ENCODE data around the gene TBC1D21. TPM values are rescaled to one million over a fixed set of nuclear protein-coding genes. Genes with fewer than 3 reads are reported as not detected.

TBC1D21 gene
- total RNA-seq, 1 donor from 2014 or later: not detected

DNA sequence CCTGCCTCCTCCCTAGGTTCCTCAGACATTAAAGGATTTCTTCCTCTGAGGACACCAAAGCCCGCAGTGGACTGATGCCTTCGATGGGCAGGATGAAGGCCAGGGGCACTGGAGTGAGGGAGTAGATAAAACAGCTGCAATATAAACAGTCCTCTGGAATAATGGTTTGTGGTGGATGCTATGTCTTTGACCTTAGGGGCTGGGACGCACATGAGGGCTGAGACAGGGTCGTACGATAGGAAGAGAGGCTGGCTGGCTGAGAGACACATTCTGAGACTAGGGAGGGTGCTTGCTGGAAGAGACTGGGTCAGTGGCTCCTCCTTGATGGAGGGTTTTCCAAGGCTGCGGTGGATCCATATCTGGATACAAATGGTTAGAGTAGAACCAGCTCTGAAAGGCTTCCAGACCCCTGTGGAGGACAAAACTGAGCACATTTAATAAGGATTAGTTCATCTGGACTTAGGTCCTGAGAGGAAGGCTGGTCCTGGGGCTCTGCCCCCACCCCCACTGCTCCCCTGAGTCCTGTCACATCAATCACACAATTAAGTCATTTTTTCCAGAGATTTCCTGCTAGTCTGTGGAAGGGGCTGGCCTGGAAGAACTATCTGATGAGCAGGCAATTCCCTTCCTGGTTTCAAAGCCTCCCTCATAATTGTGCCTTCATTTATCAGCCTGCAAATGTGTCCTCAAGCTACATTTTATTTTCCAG is 15.8 kb downstream of the TBC1D21 start:
- DNase-seq (ENCODE audit: extremely low spot score, unreplicated experiment): no peak
- Mint-ChIP-seq H3K36me3 (ENCODE audit: unreplicated experiment) (no peaks in the 10 kb centered on the region), H3K27ac (ENCODE audit: unreplicated experiment) (no peak overlapping the region), H3K4me3 (ENCODE audit: unreplicated experiment) (no peak overlapping the region), H3K9me3 (ENCODE audit: unreplicated experiment) (no peaks in the 10 kb centered on the region), H3K4me1 (ENCODE audit: unreplicated experiment) (no peaks in the 10 kb centered on the region), H3K27me3 (ENCODE audit: unreplicated experiment) (peaks cover 44% of the 10 kb centered on the region)
- TF ChIP-seq, protein P1, sequence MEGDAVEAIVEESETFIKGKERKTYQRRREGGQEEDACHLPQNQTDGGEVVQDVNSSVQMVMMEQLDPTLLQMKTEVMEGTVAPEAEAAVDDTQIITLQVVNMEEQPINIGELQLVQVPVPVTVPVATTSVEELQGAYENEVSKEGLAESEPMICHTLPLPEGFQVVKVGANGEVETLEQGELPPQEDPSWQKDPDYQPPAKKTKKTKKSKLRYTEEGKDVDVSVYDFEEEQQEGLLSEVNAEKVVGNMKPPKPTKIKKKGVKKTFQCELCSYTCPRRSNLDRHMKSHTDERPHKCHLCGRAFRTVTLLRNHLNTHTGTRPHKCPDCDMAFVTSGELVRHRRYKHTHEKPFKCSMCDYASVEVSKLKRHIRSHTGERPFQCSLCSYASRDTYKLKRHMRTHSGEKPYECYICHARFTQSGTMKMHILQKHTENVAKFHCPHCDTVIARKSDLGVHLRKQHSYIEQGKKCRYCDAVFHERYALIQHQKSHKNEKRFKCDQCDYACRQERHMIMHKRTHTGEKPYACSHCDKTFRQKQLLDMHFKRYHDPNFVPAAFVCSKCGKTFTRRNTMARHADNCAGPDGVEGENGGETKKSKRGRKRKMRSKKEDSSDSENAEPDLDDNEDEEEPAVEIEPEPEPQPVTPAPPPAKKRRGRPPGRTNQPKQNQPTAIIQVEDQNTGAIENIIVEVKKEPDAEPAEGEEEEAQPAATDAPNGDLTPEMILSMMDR (IDR thresholded peaks at IDR 0.05): no peak

DNA sequence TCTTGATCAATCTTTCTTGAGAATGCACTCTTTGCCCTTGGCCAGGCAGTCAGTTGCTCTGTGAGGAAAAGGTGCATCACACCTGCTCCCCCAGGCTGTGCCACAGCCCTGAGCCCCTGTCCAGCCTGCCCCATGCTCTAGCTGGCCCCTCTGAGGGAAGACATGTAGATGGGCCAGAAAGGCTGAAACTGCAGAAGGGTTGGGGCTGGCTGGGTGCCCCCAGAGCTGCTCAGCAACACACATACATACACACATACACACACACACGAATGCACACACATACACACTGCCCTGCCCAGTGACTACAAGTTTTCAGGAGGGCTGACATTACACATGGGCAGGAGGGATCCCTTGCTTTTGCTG is 16.4 kb downstream of the TBC1D21 start:
- Mint-ChIP-seq H3K36me3 (ENCODE audit: unreplicated experiment) (no peaks in the 10 kb centered on the region), H3K9me3 (ENCODE audit: unreplicated experiment) (no peaks in the 10 kb centered on the region), H3K4me3 (ENCODE audit: unreplicated experiment) (no peak overlapping the region), H3K4me1 (ENCODE audit: unreplicated experiment) (no peaks in the 10 kb centered on the region), H3K27ac (ENCODE audit: unreplicated experiment) (no peak overlapping the region), H3K27me3 (ENCODE audit: unreplicated experiment) (peaks cover 40% of the 10 kb centered on the region)
- TF ChIP-seq, protein P1 (IDR thresholded peaks at IDR 0.05): no peak
- DNase-seq (ENCODE audit: extremely low spot score, unreplicated experiment): no peak

DNA sequence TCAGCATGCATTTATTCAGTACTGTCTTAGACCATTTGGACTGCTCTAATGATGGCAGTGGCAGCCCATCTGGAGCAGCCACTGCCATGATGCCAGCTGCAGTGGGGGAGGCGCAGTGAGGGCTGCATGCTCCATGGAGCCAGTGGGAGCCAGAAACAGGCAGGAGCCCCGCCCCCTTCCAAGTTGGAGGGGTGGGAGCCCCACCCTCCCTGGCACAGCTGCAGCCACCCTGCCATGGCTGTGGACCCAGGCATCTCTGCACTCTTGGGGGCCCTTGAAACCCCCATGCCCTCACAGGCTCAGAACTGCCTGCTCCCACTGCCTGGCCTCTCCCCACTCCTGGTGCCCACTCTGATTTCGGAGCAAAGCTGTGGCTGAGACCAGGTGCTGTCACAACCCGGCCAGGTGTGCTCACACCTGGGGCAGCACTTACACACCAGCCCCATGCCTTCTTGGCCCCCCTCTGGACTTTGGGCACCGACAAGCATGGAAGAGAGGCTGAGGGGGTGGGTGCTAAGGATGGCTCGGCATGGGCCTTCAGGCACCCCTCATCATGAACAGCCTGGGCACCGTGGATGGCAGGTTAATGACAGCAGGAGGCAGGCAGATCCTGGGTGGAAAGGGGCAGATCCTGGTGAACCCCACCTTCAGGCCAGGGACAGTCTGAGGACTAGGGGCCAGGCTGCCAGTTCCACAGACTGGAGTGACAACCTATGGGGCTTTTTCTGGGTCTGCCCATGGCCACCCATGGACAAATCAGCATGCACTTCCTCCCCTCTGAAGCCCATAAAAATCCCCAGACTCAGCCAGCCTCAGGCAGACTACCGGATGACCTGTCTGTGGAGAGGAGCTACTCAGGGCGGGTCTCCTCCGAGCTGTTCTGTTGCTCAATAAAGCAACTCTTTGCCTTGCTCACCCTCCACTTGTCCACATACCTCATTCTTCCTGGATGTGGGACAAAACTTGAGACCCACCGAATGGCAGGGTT is 18.3 kb downstream of the TBC1D21 start:
- no peak overlapping the region for H3K4me3 Mint-ChIP-seq (ENCODE audit: unreplicated experiment)
- H3K4me1 Mint-ChIP-seq (ENCODE audit: unreplicated experiment): no peaks in the 10 kb centered on the region
- no peaks in the 10 kb centered on the region for H3K9me3 Mint-ChIP-seq (ENCODE audit: unreplicated experiment)
- H3K27me3 Mint-ChIP-seq (ENCODE audit: unreplicated experiment): peaks cover 34% of the 10 kb centered on the region
- TF ChIP-seq, protein P1 (IDR thresholded peaks at IDR 0.05): no peak
- no peak for DNase-seq (ENCODE audit: extremely low spot score, unreplicated experiment)
- no peaks in the 10 kb centered on the region for H3K36me3 Mint-ChIP-seq (ENCODE audit: unreplicated experiment)
- no peak overlapping the region for H3K27ac Mint-ChIP-seq (ENCODE audit: unreplicated experiment)

DNA sequence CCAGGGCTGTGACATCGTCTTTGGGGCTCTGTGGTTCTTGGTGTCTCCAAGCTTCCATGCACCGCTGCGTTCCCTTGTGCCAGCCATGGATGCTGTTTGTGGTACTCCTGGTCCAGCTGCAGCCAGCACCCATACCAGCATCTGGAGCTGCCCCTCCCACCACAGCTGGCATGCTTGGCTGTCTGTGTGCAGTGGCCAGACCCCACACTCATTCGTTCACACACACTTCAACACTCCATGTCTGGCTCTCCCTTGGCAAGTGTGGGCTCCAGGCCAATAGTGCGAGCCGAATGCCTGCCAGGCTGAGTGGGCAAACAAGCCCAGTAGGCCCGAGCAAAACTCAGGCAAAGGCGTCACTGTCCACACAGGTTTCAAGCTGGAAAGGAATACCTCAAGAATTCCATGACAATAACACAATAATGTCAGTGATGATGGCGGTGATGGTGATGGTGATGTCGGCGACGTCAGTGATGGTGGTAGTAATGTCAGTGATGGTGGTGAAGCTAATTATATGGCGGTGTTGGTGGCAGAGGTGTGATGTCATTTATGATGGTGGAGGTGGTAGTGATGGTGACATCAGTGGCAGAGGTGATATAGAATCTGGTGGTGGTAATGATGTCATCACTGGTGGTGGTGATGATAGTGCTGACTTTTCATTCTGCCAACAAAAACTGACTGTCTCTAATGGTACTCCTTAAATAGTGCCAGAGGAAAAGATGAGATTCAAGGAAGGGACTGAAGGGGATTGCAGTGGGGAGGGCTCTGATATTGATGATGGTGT is 19.3 kb downstream of the TBC1D21 start:
- H3K4me3 Mint-ChIP-seq (ENCODE audit: unreplicated experiment): no peak overlapping the region
- H3K36me3 Mint-ChIP-seq (ENCODE audit: unreplicated experiment): no peaks in the 10 kb centered on the region
- TF ChIP-seq, protein P1 (IDR thresholded peaks at IDR 0.05): no peak
- no peak for DNase-seq (ENCODE audit: extremely low spot score, unreplicated experiment)
- peaks cover 8% of the 10 kb centered on the region for H3K4me1 Mint-ChIP-seq (ENCODE audit: unreplicated experiment)
- H3K9me3 Mint-ChIP-seq (ENCODE audit: unreplicated experiment): no peaks in the 10 kb centered on the region
- peaks cover 33% of the 10 kb centered on the region for H3K27me3 Mint-ChIP-seq (ENCODE audit: unreplicated experiment)
- H3K27ac Mint-ChIP-seq (ENCODE audit: unreplicated experiment): no peak overlapping the region

Measured in osteocyte (in vitro differentiated cells).